Kidney (tissue), 14 donors: ENCODE measurements around the gene B3GNT3. TPM values are rescaled to one million over a fixed set of nuclear protein-coding genes. Genes with fewer than 3 reads are reported as not detected.

Experiments
- DNase-seq, 5 donors: peaks; one replicate each; pipeline ENCODE4 v3.0.0-alpha.2; 2013 to 2020
- FAIRE-seq: peaks from 2 replicates; lab custom pipeline; 2012; peaks lifted over from hg19 to GRCh38; lab: Jason Lieb, UNC
- H3K27ac ChIP-seq, 2 donors: one replicate each; pipeline ENCODE4 v1.7.0; 2013; ENCODE audit warnings: low read depth in 2 of 2, low read length in 2 of 2, inconsistent platforms in 1 of 2
- H3K27me3 ChIP-seq: one replicate; pipeline ENCODE4 v1.7.1; 2013; ENCODE audit warnings: low read length, inconsistent platforms; ENCODE audit not compliant: control insufficient read depth, insufficient read depth
- H3K36me3 ChIP-seq, 3 donors: one replicate each; pipeline versions ENCODE4 v1.7.0 to v1.7.1; 2013; ENCODE audit warnings: low read length in 3 of 3, control low read depth in 1 of 3, inconsistent platforms in 1 of 3; ENCODE audit not compliant: insufficient read depth in 3 of 3, control insufficient read depth in 2 of 3
- H3K4me1 ChIP-seq, 3 donors: one replicate each; pipeline versions ENCODE4 v1.7.0 to v1.7.1; 2013; ENCODE audit warnings: low read length in 3 of 3, inconsistent platforms in 1 of 3, low read depth in 1 of 3; ENCODE audit not compliant: control insufficient read depth in 2 of 3, insufficient read depth in 2 of 3
- H3K4me3 ChIP-seq, 3 donors: one replicate each; pipeline versions ENCODE4 v1.7.0 to v1.8.1; 2013; ENCODE audit warnings: low read length in 3 of 3, control low read depth in 1 of 3, inconsistent platforms in 1 of 3
- H3K9ac ChIP-seq, 3 donors: one replicate each; pipeline versions ENCODE4 v1.7.0 to v1.7.1; 2013; ENCODE audit warnings: low read length in 3 of 3, control low read depth in 1 of 3, inconsistent platforms in 1 of 3
- H3K9me3 ChIP-seq, 3 donors: one replicate each; pipeline versions ENCODE4 v1.7.0 to v1.7.1; 2013; ENCODE audit warnings: low read length in 3 of 3, control low read depth in 1 of 3, inconsistent platforms in 1 of 3; ENCODE audit not compliant: control insufficient read depth in 2 of 3, insufficient read depth in 1 of 3
- CTCF ChIP-seq: IDR thresholded peaks from 3 replicates; pipeline ENCODE4 v1.5.1; 2012; ENCODE audit warnings: mild to moderate bottlenecking, moderate library complexity, borderline replicate concordance; ENCODE audit not compliant: insufficient read depth; ENCODE audit errors: extremely low read depth
- intact Hi-C: fragments of 100-400 bp; cut with DNase I; formaldehyde crosslinking; loops from one replicate; pipeline ENCODE4 v1.11.1; 2022
- polyA plus RNA-seq: library from polyadenylated mRNA; stranded (reverse); fragments of 350-450 nt; fragmentation: Illumina TruSeq; extraction: RNeasy Lipid Tissue Mini Kit (QIAGEN cat#74804); gene quantifications from one replicate; pipeline ENCODE4 v1.2.3, GENCODE V29; 2014; ENCODE audit warnings: low read depth, low replicate concordance; ENCODE audit not compliant: insufficient read depth
- total RNA-seq: library from RNA; stranded (reverse); fragmentation: NEBNext Ultra II Directional; extraction: Animal tissue kit (Norgen Biotek cat#: 25700); gene quantifications from one replicate; pipeline ENCODE4 v1.2.1, GENCODE V29; 2021
- donor health status: control.
- donor health status: control.
- donor health status: control.
- donor health status: control.
- donor health status: control.
- donor health status: DM: yes; HTN: yes; CAD: no.
- donor health status: Normal renal cell carcinoma (clear cell type).

Gene B3GNT3
- total and polyA plus RNA-seq, 2 donors from 2014 or later = 2.0 to 36.2 TPM

GRCh38 chr19:17861542-17862402 lies 66.8 kb downstream of the B3GNT3 start:
- Histone ChIP-seq H3K9me3 (no peaks in the 10 kb centered on the region), H3K36me3 (peaks cover 0 to 31% (median 13%) of the 10 kb centered on the region in 3 donors), H3K27me3 (no peaks in the 10 kb centered on the region), H3K9ac (no peak overlapping the region), H3K4me3 (no peak overlapping the region), H3K4me1 (peaks cover 0 to 18% (median 0%) of the 10 kb centered on the region in 3 donors), H3K27ac (no peak overlapping the region)
- DNase-seq (no peak), FAIRE-seq (no peak)
- intact Hi-C loops = no loop called here
- TF ChIP-seq CTCF = no peak

- TF ChIP-seq CTCF = no peak
- Histone ChIP-seq H3K4me1 (peaks cover 0 to 18% (median 0%) of the 10 kb centered on the region in 3 donors), H3K27ac (no peak overlapping the region), H3K27me3 (no peaks in the 10 kb centered on the region), H3K9ac (no peak overlapping the region), H3K9me3 (no peaks in the 10 kb centered on the region), H3K36me3 (peaks cover 0 to 31% (median 13%) of the 10 kb centered on the region in 3 donors), H3K4me3 (no peak overlapping the region)
- no peak for DNase-seq
- intact Hi-C loops = no loop called here
- FAIRE-seq = no peak
Observed at GRCh38 chr19:17862711-17863519, 68.0 kb downstream of the B3GNT3 start.

Other genes starting within 250 kb of the B3GNT3 start
- gene COLGALT1, start 239.5 kb upstream of the B3GNT3 start, total RNA-seq = 66.2 TPM
- 23.6 TPM for gene COLGALT1, start 239.5 kb upstream of the B3GNT3 start, polyA plus RNA-seq
- gene UNC13A, start 106.8 kb upstream of the B3GNT3 start, total RNA-seq = 2.2 TPM
- gene UNC13A, start 106.8 kb upstream of the B3GNT3 start, polyA plus RNA-seq = 0.06 TPM
- gene MAP1S, start 75.7 kb upstream of the B3GNT3 start, total RNA-seq = 56.1 TPM
- 25.2 TPM for gene MAP1S, start 75.7 kb upstream of the B3GNT3 start, polyA plus RNA-seq
- gene FCHO1, start 43.7 kb upstream of the B3GNT3 start, total RNA-seq = 5.9 TPM
- gene FCHO1, start 43.7 kb upstream of the B3GNT3 start, polyA plus RNA-seq = 0.52 TPM
- gene INSL3, start 26.4 kb downstream of the B3GNT3 start, total RNA-seq = not detected
- gene INSL3, start 26.4 kb downstream of the B3GNT3 start, polyA plus RNA-seq = not detected
- gene JAK3, start 52.8 kb downstream of the B3GNT3 start, total RNA-seq = 30.8 TPM
- 3.5 TPM for gene JAK3, start 52.8 kb downstream of the B3GNT3 start, polyA plus RNA-seq
- gene RPL18A, start 64.8 kb downstream of the B3GNT3 start, total RNA-seq = 1,282 TPM
- gene RPL18A, start 64.8 kb downstream of the B3GNT3 start, polyA plus RNA-seq = 1,707 TPM
- 0.16 TPM for gene SLC5A5, start 76.8 kb downstream of the B3GNT3 start, total RNA-seq
- not detected for gene SLC5A5, start 76.8 kb downstream of the B3GNT3 start, polyA plus RNA-seq
- gene CCDC124, start 137.9 kb downstream of the B3GNT3 start, total RNA-seq = 59.5 TPM
- 120 TPM for gene CCDC124, start 137.9 kb downstream of the B3GNT3 start, polyA plus RNA-seq
- 0.19 TPM for gene KCNN1, start 172.0 kb downstream of the B3GNT3 start, total RNA-seq
- gene KCNN1, start 172.0 kb downstream of the B3GNT3 start, polyA plus RNA-seq = 0.37 TPM
- gene ARRDC2, start 213.0 kb downstream of the B3GNT3 start, total RNA-seq = 68.4 TPM
- gene ARRDC2, start 213.0 kb downstream of the B3GNT3 start, polyA plus RNA-seq = 20.8 TPM